ENCODE measurements around the gene ZNF205. TPM values are rescaled to one million over a fixed set of nuclear protein-coding genes. Genes with fewer than 3 reads are reported as not detected.

ZNF205 gene
- total and polyA plus RNA-seq, 7 donors, result 1.8 to 5.4 (median 1.9) TPM

DNA sequence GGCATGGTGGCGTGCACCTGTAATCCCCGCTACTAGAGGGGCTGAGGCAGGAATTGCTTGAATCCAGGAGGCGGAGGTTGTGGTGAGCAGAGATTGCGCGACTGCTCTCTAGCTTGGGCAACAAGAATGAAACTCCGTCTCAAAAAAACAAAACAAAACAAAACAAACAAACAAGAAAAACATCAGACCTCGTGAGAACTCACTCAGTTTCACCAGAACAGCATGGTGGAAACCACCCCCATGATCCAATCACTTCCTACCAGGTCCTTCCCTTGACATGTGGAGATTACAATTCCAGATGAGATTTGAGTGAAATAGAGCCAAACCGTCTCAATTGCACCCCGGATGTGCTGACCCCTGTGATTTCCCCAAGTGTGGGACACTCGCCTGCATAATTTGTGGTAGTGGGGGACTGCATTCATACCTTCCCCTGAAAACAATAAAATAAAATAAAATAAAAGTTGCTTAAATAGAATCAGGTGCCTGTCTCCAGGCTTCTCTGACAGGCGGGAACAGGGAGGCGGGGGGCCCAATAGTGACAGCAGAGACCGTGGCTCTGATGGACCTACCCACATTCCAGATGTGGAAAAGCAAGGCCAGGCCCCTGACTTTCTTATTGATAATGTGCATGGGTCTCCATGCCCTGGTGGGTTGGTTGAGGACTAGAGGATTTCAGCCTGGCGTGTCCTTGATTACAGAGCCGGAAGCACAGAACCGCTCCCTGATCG lies 26.4 kb upstream of the ZNF205 start:
- Histone ChIP-seq H3K4me3 (peak overlapping the region; percentile 56), H3K4me1 (peaks cover 9% of the 10 kb centered on the region), H3K27ac (peak overlapping the region; percentile 58), H3K27me3 (ENCODE audit: insufficient read depth in 3 of 3, low read length in 2 of 3) (no peaks in the 10 kb centered on the region), H3K9me3 (no peaks in the 10 kb centered on the region), H3K36me3 (ENCODE audit: insufficient read depth in 1 of 2, low read depth in 1 of 2) (no peaks in the 10 kb centered on the region)
- peak in 1 of 2 donors; percentile 6 for DNase-seq
- 78 to 81% (median 80%) methylated on average over 15 to 17 of the region's 17 CpGs for WGBS, 3 donors
- TF ChIP-seq, protein P1, sequence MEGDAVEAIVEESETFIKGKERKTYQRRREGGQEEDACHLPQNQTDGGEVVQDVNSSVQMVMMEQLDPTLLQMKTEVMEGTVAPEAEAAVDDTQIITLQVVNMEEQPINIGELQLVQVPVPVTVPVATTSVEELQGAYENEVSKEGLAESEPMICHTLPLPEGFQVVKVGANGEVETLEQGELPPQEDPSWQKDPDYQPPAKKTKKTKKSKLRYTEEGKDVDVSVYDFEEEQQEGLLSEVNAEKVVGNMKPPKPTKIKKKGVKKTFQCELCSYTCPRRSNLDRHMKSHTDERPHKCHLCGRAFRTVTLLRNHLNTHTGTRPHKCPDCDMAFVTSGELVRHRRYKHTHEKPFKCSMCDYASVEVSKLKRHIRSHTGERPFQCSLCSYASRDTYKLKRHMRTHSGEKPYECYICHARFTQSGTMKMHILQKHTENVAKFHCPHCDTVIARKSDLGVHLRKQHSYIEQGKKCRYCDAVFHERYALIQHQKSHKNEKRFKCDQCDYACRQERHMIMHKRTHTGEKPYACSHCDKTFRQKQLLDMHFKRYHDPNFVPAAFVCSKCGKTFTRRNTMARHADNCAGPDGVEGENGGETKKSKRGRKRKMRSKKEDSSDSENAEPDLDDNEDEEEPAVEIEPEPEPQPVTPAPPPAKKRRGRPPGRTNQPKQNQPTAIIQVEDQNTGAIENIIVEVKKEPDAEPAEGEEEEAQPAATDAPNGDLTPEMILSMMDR (IDR thresholded peaks at IDR 0.05), result no peak
- intact Hi-C loops (cut with DNase I), result no loop called here
- ATAC-seq, result no peak

DNA sequence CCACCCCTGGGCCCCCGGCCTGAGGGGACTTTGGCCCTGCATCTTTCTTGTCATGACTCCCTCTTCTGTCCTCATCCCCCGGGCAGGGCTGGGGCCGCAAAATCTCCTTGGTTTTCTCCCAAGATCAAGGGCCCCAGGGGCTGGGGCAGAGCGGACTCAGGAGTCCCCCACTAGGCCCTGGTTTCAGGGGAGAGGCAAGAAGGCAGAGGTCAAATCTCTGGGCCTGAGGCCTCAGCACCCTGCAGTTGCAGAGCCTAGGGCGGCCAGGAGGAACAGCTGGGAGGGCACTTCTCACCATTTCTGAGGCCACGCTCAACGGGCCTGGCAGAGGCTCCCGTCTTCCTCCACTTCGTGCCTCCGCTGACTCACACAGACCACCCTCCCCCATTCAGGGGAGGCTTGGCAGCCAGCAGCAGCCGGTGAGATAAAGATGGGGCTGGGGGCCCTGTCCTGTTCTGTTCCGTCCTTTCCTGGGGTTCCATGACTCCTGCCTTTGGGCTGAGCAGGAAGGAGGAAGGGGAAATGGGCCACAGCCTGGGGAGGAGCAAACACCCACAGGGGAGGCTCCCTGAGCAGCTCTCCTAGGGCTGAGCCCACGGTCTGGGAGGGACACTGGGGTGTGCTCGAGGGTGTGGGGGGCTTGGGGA lies 25.7 kb upstream of the ZNF205 start:
- no peaks in the 10 kb centered on the region for H3K36me3 ChIP-seq (ENCODE audit: insufficient read depth in 1 of 2, low read depth in 1 of 2)
- peak overlapping the region; percentile 58 for H3K27ac ChIP-seq
- intact Hi-C loops (cut with DNase I), result no loop called here
- 57 to 67% (median 59%) methylated on average over 14 of the region's 14 CpGs for WGBS, 3 donors
- no peaks in the 10 kb centered on the region for H3K9me3 ChIP-seq
- TF ChIP-seq, protein P1 (IDR thresholded peaks at IDR 0.05), result no peak
- no peaks in the 10 kb centered on the region for H3K27me3 ChIP-seq (ENCODE audit: insufficient read depth in 3 of 3, low read length in 2 of 3)
- H3K4me3 ChIP-seq, result peak overlapping the region; percentile 56
- ATAC-seq (peak in 3 of 4 donors; percentile 11 to 54 (median 36)), DNase-seq (peak in 1 of 2 donors; percentile 52)
- peaks cover 9% of the 10 kb centered on the region for H3K4me1 ChIP-seq

DNA sequence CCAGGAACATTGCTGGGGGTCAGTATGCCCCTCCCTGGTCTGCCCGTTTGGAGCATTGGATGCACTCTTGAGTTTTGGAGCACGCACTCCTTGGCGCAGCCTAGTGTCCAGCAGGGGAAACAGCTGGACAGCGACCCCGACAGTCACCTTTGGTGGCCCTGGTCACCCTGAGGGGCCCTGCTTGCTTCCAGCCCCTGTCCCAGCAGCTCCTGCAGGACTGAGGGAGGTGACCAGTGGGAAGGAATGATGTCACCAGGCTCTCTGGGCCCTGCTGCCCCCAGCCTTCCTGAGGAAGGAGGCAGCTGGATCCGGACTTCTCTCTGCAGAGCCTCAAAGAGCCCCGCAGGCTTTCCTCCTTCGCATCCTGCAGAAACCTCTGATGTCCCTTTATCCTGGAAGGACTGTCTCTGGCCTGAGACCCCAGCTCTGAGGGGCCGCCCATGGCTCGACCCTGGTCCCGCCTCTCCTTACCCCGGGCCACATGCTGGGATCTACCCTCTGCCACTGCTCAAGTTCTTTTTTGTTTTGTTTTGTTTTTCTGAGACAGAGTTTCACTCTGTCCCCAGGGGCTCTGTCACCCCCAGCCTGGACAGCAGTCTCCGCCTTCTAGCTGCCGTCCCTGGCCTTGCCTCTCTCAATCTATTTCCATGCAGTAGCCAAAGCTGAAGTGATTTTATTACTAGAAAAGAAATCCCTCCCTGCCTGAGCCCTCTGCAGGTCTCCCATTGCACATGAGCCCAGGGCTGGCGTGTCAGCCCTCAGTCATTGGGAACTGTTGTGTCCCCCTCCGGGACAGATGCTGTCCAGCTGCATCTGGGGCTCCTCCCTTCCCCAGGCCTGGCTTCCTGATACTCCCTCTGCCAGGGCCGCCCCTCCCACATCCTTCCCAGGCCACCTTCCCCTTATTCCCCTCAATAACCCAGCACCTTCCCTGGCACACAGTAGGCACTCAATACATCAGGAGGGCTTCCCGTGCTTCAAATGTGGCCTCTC lies 24.8 kb upstream of the ZNF205 start:
- Histone ChIP-seq H3K27ac (peak overlapping the region; percentile 58), H3K27me3 (ENCODE audit: insufficient read depth in 3 of 3, low read length in 2 of 3) (peaks cover 0 to 2% (median 0%) of the 10 kb centered on the region in 3 donors), H3K36me3 (ENCODE audit: insufficient read depth in 1 of 2, low read depth in 1 of 2) (no peaks in the 10 kb centered on the region), H3K4me3 (peak overlapping the region; percentile 56), H3K4me1 (peaks cover 9% of the 10 kb centered on the region), H3K9me3 (no peaks in the 10 kb centered on the region)
- DNase-seq (peak in 1 of 2 donors; percentile 72), ATAC-seq (peak; percentile 48 to 78 (median 63))
- 52 to 57% (median 55%) methylated on average over 18 of the region's 18 CpGs for WGBS, 3 donors
- TF ChIP-seq, protein P1 (IDR thresholded peaks at IDR 0.05), result peak; percentile 12
- intact Hi-C loops (cut with DNase I), result no loop called here

DNA sequence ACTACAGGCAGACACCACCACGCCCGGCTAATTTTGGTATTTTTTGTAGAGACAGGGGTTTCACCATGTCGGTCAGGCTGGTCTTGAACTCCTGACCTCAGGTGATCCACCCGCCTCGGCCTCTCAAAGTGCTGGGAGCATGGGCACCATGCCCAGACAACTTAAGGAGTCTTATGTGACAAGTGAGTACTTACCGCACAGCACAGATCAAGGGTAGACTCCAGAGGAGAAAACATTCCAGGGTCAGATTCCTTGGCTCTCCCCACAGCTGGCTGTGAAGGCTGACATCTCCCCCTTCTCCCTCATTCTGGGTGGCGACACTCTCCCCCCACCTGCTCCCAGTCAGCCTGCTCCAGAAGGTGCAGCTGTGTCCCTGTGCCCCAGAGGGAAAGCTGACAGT lies 23.9 kb upstream of the ZNF205 start:
- intact Hi-C loops (cut with DNase I), result no loop called here
- no peak for ATAC-seq
- WGBS, 3 donors, result 56 to 60% (median 58%) methylated on average over 7 of the region's 7 CpGs
- Histone ChIP-seq H3K36me3 (ENCODE audit: insufficient read depth in 1 of 2, low read depth in 1 of 2) (no peaks in the 10 kb centered on the region), H3K27me3 (ENCODE audit: insufficient read depth in 3 of 3, low read length in 2 of 3) (peaks cover 0 to 5% (median 0%) of the 10 kb centered on the region in 3 donors), H3K4me1 (peaks cover 9% of the 10 kb centered on the region), H3K9me3 (no peaks in the 10 kb centered on the region), H3K27ac (no peak overlapping the region), H3K4me3 (no peak overlapping the region)
- TF ChIP-seq, protein P1 (IDR thresholded peaks at IDR 0.05), result no peak
- peak in 1 of 2 donors; percentile 19 for DNase-seq

All from psoas muscle (tissue), 8 donors.